Nephron (organoid): Measurements from ENCODE around the gene LRP4.

Experiments used
- H3K27ac Mint-ChIP-seq, 3 experiments: 2 replicates each; pipeline ENCODE4 v1.8.0; 2020; ENCODE audit warnings: mixed read lengths in 3 of 3, mild to moderate bottlenecking in 2 of 3, moderate library complexity in 1 of 3
- H3K27me3 Mint-ChIP-seq: 2 replicates; pipeline ENCODE4 v1.8.0; 2021; ENCODE audit warnings: low read depth, mild to moderate bottlenecking, moderate library complexity, mixed read lengths
- H3K36me3 Mint-ChIP-seq: 2 replicates; pipeline ENCODE4 v1.8.0; 2020; ENCODE audit warnings: low read depth, mixed read lengths
- H3K4me1 Mint-ChIP-seq: 2 replicates; pipeline ENCODE4 v1.8.0; 2020; ENCODE audit warnings: mixed read lengths
- H3K4me3 Mint-ChIP-seq, 3 experiments: 2 replicates each; pipeline ENCODE4 v1.8.0; 2020; ENCODE audit warnings: mild to moderate bottlenecking in 3 of 3, mixed read lengths in 3 of 3, moderate library complexity in 2 of 3
- H3K9me3 Mint-ChIP-seq: 2 replicates; pipeline ENCODE4 v1.8.0; 2020; ENCODE audit warnings: mixed read lengths
- CTCF ChIP-seq, 3 experiments: fragments of 200-600 bp; sonication (generic); IDR thresholded peaks; one replicate each; pipeline ENCODE4 v1.5.0; 2021; ENCODE audit warnings: antibody characterized with exemption in 3 of 3; ENCODE audit not compliant: unreplicated experiment in 3 of 3

The LRP4 gene

GRCh38 chr11:46898396-46899095, 19.8 kb downstream of the LRP4 start:
- H3K4me1 Mint-ChIP-seq: no peaks in the 10 kb centered on the region
- no peak overlapping the region for H3K27ac Mint-ChIP-seq
- no peak overlapping the region for H3K4me3 Mint-ChIP-seq
- H3K36me3 Mint-ChIP-seq: peaks cover 49% of the 10 kb centered on the region
- TF ChIP-seq CTCF (IDR thresholded peaks at IDR 0.05; ENCODE audit: unreplicated experiment in 3 of 3): no peak
- no peaks in the 10 kb centered on the region for H3K9me3 Mint-ChIP-seq
- no peaks in the 10 kb centered on the region for H3K27me3 Mint-ChIP-seq

- no peaks in the 10 kb centered on the region for H3K27me3 Mint-ChIP-seq
- no peaks in the 10 kb centered on the region for H3K9me3 Mint-ChIP-seq
- peaks cover 57% of the 10 kb centered on the region for H3K36me3 Mint-ChIP-seq
- no peak overlapping the region for H3K27ac Mint-ChIP-seq
- H3K4me3 Mint-ChIP-seq: no peak overlapping the region
- no peaks in the 10 kb centered on the region for H3K4me1 Mint-ChIP-seq
- TF ChIP-seq CTCF (IDR thresholded peaks at IDR 0.05; ENCODE audit: unreplicated experiment in 3 of 3): peak in 2 of 3 experiments; percentile 11 to 28
Measured at GRCh38 chr11:46896719-46897406, 21.5 kb downstream of the LRP4 start.

- Mint-ChIP-seq H3K36me3 (peaks cover 51% of the 10 kb centered on the region), H3K4me1 (no peaks in the 10 kb centered on the region), H3K27ac (no peak overlapping the region), H3K9me3 (no peaks in the 10 kb centered on the region), H3K4me3 (no peak overlapping the region), H3K27me3 (no peaks in the 10 kb centered on the region)
- TF ChIP-seq CTCF (IDR thresholded peaks at IDR 0.05; ENCODE audit: unreplicated experiment in 3 of 3): no peak
Measured at GRCh38 chr11:46895821-46896220, 22.5 kb downstream of the LRP4 start.

- no peak for TF ChIP-seq CTCF (IDR thresholded peaks at IDR 0.05; ENCODE audit: unreplicated experiment in 3 of 3)
- H3K27ac Mint-ChIP-seq: no peak overlapping the region
- peaks cover 52% of the 10 kb centered on the region for H3K36me3 Mint-ChIP-seq
- H3K4me1 Mint-ChIP-seq: no peaks in the 10 kb centered on the region
- no peak overlapping the region for H3K4me3 Mint-ChIP-seq
- no peaks in the 10 kb centered on the region for H3K27me3 Mint-ChIP-seq
- no peaks in the 10 kb centered on the region for H3K9me3 Mint-ChIP-seq
Measured at GRCh38 chr11:46894961-46895360, 23.4 kb downstream of the LRP4 start.

GRCh38 chr11:46894506-46894905, 23.8 kb downstream of the LRP4 start:
- H3K27me3 Mint-ChIP-seq: no peaks in the 10 kb centered on the region
- no peaks in the 10 kb centered on the region for H3K9me3 Mint-ChIP-seq
- H3K4me3 Mint-ChIP-seq: no peak overlapping the region
- H3K36me3 Mint-ChIP-seq: peaks cover 54% of the 10 kb centered on the region
- no peak for TF ChIP-seq CTCF (IDR thresholded peaks at IDR 0.05; ENCODE audit: unreplicated experiment in 3 of 3)
- H3K4me1 Mint-ChIP-seq: no peaks in the 10 kb centered on the region
- H3K27ac Mint-ChIP-seq: no peak overlapping the region

- H3K27ac Mint-ChIP-seq: no peak overlapping the region
- peaks cover 47% of the 10 kb centered on the region for H3K36me3 Mint-ChIP-seq
- no peak for TF ChIP-seq CTCF (IDR thresholded peaks at IDR 0.05; ENCODE audit: unreplicated experiment in 3 of 3)
- no peaks in the 10 kb centered on the region for H3K9me3 Mint-ChIP-seq
- H3K4me3 Mint-ChIP-seq: no peak overlapping the region
- no peaks in the 10 kb centered on the region for H3K4me1 Mint-ChIP-seq
- H3K27me3 Mint-ChIP-seq: no peaks in the 10 kb centered on the region
Measured at GRCh38 chr11:46892838-46893237, 25.5 kb downstream of the LRP4 start.
